SK-N-MC (cell line): ENCODE data around the gene WWC1.

Source experiments
- EZH2 ChIP-seq: fragments of 200-600 bp; sonication (generic); IDR thresholded peaks from one replicate; pipeline ENCODE4 v1.6.1; 2017; ENCODE audit warnings: antibody characterized with exemption
- FOXP2 ChIP-seq: optimal IDR thresholded peaks from 2 replicates; pipeline ENCODE3; 2011; ENCODE audit warnings: mild to moderate bottlenecking, moderate library complexity; ENCODE audit not compliant: insufficient read depth; ENCODE audit errors: extremely low read length, control extremely low read depth
- POLR2AphosphoS5 ChIP-seq: IDR thresholded peaks from 2 replicates; pipeline ENCODE4 v1.6.1; 2012; ENCODE audit warnings: mild to moderate bottlenecking, low read depth, low read length, borderline replicate concordance

GRCh38 chr5:168481330-168481788 lies 189.9 kb downstream of the WWC1 start:
- TF ChIP-seq POLR2AphosphoS5 (no peak), EZH2 (no peak), FOXP2 (no peak)
